SK-N-SH treated with all-trans-retinoic acid at 6 μM for 48 hours (cell line): Measurements from ENCODE around the gene NSG1.
"Not testable (repeated sequence)": the region's sequence is repeated elsewhere in the genome, so short reads cannot be mapped to it uniquely, and the experiment has no call there.

Experiments
- ATAC-seq: fragments of 200-7000 bp; cut with Tn5 transposase; 3 replicates; pipeline ENCODE4 v1.9.1; 2020; ENCODE audit warnings: mild to moderate bottlenecking, moderate library complexity
- ARNTL ChIP-seq: fragments of 450-650 bp; formaldehyde crosslinking; IDR thresholded peaks from 2 replicates; pipeline ENCODE4 v1.5.0; 2020; ENCODE audit warnings: low read depth, mild to moderate bottlenecking, moderate library complexity, borderline replicate concordance
- BACH2 ChIP-seq: fragments of 250-450 bp; sonication (Bioruptor Pico); IDR thresholded peaks from 2 replicates; pipeline ENCODE4 v1.9.0; 2021; ENCODE audit warnings: mild to moderate bottlenecking, borderline replicate concordance
- CREB5 ChIP-seq: fragments of 250-450 bp; sonication (Bioruptor Pico); IDR thresholded peaks from 2 replicates; pipeline ENCODE4 v1.5.1; 2020; ENCODE audit warnings: low read depth, mild to moderate bottlenecking, moderate library complexity
- CSDC2 ChIP-seq: fragments of 250-450 bp; sonication (Bioruptor Pico); IDR thresholded peaks from 2 replicates; pipeline ENCODE4 v1.5.0; 2020; ENCODE audit warnings: mild to moderate bottlenecking, moderate library complexity
- ESRRG ChIP-seq: fragments of 250-450 bp; sonication (Bioruptor Pico); IDR thresholded peaks from 2 replicates; pipeline ENCODE4 v1.6.1; 2021; ENCODE audit warnings: mild to moderate bottlenecking
- GLIS3 ChIP-seq: fragments of 250-450 bp; sonication (Bioruptor Pico); IDR thresholded peaks from 2 replicates; pipeline ENCODE4 v1.5.0; 2020; ENCODE audit warnings: mild to moderate bottlenecking, moderate library complexity
- ISL1 ChIP-seq: fragments of 250-450 bp; sonication (Bioruptor Pico); IDR thresholded peaks from 2 replicates; pipeline ENCODE4 v2.1.2; 2022; ENCODE audit warnings: mild to moderate bottlenecking, moderate library complexity
- OSR1 ChIP-seq: fragments of 250-450 bp; sonication (Bioruptor Pico); IDR thresholded peaks from 2 replicates; pipeline ENCODE4 v1.8.0; 2022; ENCODE audit warnings: moderate library complexity, mild to moderate bottlenecking, inconsistent platforms
- PPARA ChIP-seq: fragments of 250-450 bp; sonication (Bioruptor Pico); IDR thresholded peaks from 2 replicates; pipeline ENCODE4 v1.5.0; 2020; ENCODE audit warnings: mild to moderate bottlenecking, borderline replicate concordance
- RARB ChIP-seq: fragments of 250-450 bp; sonication (Bioruptor Pico); IDR thresholded peaks from 2 replicates; pipeline ENCODE4 v1.8.0; 2021; ENCODE audit warnings: mild to moderate bottlenecking, moderate library complexity
- SNAI2 ChIP-seq: fragments of 250-450 bp; sonication (Bioruptor Pico); IDR thresholded peaks from 2 replicates; pipeline ENCODE4 v1.5.0; 2020; ENCODE audit warnings: mild to moderate bottlenecking, moderate library complexity
- TCF4 ChIP-seq: fragments of 250-450 bp; sonication (Bioruptor Pico); IDR thresholded peaks from 2 replicates; pipeline ENCODE4 v1.8.0; 2021; ENCODE audit warnings: mild to moderate bottlenecking, moderate library complexity, borderline replicate concordance
- TOX ChIP-seq: fragments of 250-450 bp; sonication (Bioruptor Pico); IDR thresholded peaks from 2 replicates; pipeline ENCODE4 v1.8.0; 2021; ENCODE audit warnings: mild to moderate bottlenecking, moderate library complexity, borderline replicate concordance
- ZC3H10 ChIP-seq: fragments of 250-450 bp; sonication (Bioruptor Pico); IDR thresholded peaks from 2 replicates; pipeline ENCODE4 v1.5.1; 2021; ENCODE audit warnings: mild to moderate bottlenecking, moderate library complexity
- ZFP3 ChIP-seq: fragments of 250-450 bp; sonication (Bioruptor Pico); IDR thresholded peaks from 2 replicates; pipeline ENCODE4 v1.5.0; 2020; ENCODE audit warnings: mild to moderate bottlenecking, moderate library complexity
- ZFP30 ChIP-seq: fragments of 450-650 bp; formaldehyde crosslinking; IDR thresholded peaks from 2 replicates; pipeline ENCODE4 v1.5.0; 2022; ENCODE audit warnings: mild to moderate bottlenecking, moderate library complexity
- ZNF565 ChIP-seq: fragments of 450-650 bp; formaldehyde crosslinking; conservative IDR thresholded peaks from 2 replicates; pipeline ENCODE4 v1.5.0; 2020; ENCODE audit warnings: low read depth, mild to moderate bottlenecking, moderate library complexity
- ZNF70 ChIP-seq: fragments of 450-650 bp; formaldehyde crosslinking; IDR thresholded peaks from 2 replicates; pipeline ENCODE4 v1.5.0; 2020; ENCODE audit warnings: mild to moderate bottlenecking, moderate library complexity
- ZNF8 ChIP-seq: fragments of 450-650 bp; formaldehyde crosslinking; IDR thresholded peaks from 2 replicates; pipeline ENCODE4 v1.5.0; 2020; ENCODE audit warnings: mild to moderate bottlenecking, moderate library complexity
- TF ChIP-seq, protein P1 (sequence below): fragments of 250-450 bp; sonication (Bioruptor Pico); IDR thresholded peaks from 2 replicates; pipeline ENCODE4 v1.8.0; 2021; ENCODE audit warnings: low read depth, mild to moderate bottlenecking, moderate library complexity, borderline replicate concordance
- TF ChIP-seq, protein P2 (sequence below): fragments of 250-450 bp; sonication (Bioruptor Pico); IDR thresholded peaks from 2 replicates; pipeline ENCODE4 v1.8.0; 2020; ENCODE audit warnings: mild to moderate bottlenecking, moderate library complexity, borderline replicate concordance
- TF ChIP-seq, protein P3 (sequence below): fragments of 250-450 bp; sonication (Bioruptor Pico); IDR thresholded peaks from 2 replicates; pipeline ENCODE4 v1.5.1; 2021; ENCODE audit warnings: mild to moderate bottlenecking, moderate library complexity

Gene NSG1

DNA sequence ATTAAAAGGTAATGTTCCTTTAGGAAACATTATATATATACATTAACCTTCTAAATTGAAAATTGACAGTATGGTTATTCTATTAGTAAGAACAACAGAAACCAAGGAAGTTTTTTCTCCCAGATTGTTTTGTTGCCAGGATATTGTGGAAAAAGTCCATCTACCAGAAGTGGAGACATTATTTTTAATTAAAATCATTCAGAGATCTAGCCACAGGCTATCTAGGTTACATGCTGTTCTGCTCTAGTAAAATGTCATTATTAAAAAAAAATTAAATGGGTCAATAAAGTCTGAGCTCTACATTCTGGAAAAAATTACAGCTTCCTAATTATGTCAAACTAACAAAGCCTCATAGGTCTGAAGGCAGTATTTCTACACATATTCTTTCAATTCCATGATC is 74.3 kb downstream of the NSG1 start:
- TF ChIP-seq, protein P1, sequence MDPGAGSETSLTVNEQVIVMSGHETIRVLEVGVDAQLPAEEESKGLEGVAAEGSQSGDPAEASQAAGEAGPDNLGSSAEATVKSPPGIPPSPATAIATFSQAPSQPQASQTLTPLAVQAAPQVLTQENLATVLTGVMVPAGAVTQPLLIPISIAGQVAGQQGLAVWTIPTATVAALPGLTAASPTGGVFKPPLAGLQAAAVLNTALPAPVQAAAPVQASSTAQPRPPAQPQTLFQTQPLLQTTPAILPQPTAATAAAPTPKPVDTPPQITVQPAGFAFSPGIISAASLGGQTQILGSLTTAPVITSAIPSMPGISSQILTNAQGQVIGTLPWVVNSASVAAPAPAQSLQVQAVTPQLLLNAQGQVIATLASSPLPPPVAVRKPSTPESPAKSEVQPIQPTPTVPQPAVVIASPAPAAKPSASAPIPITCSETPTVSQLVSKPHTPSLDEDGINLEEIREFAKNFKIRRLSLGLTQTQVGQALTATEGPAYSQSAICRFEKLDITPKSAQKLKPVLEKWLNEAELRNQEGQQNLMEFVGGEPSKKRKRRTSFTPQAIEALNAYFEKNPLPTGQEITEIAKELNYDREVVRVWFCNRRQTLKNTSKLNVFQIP (CRISPR knock-in tag) = no peak
- TF ChIP-seq TOX (CRISPR knock-in tag) = no peak
- TF ChIP-seq ZFP30 (CRISPR knock-in tag) = no peak
- TF ChIP-seq ESRRG (CRISPR knock-in tag) = no peak
- TF ChIP-seq ZNF70 (CRISPR knock-in tag) = no peak
- no peak for TF ChIP-seq ZC3H10 (CRISPR knock-in tag)
- TF ChIP-seq SNAI2 = no peak
- no peak for TF ChIP-seq ISL1 (CRISPR knock-in tag)
- no peak; the same call in 2 of the 3 replicates for ATAC-seq

GRCh38 chr4:4461850-4462249 is 74.9 kb downstream of the NSG1 start:
- TF ChIP-seq SNAI2 = no peak
- TF ChIP-seq GLIS3 (CRISPR knock-in tag) = no peak
- TF ChIP-seq ZNF70 (CRISPR knock-in tag) = no peak
- TF ChIP-seq CREB5 (CRISPR knock-in tag) = no peak
- no peak for TF ChIP-seq OSR1 (CRISPR knock-in tag)
- TF ChIP-seq TCF4 (CRISPR knock-in tag) = no peak
- TF ChIP-seq ARNTL = no peak
- TF ChIP-seq ESRRG (CRISPR knock-in tag) = no peak
- TF ChIP-seq CSDC2 (CRISPR knock-in tag) = no peak
- TF ChIP-seq TOX (CRISPR knock-in tag) = no peak
- TF ChIP-seq BACH2 (CRISPR knock-in tag) = no peak
- ATAC-seq = no peak; the same call in 2 of the 3 replicates

DNA sequence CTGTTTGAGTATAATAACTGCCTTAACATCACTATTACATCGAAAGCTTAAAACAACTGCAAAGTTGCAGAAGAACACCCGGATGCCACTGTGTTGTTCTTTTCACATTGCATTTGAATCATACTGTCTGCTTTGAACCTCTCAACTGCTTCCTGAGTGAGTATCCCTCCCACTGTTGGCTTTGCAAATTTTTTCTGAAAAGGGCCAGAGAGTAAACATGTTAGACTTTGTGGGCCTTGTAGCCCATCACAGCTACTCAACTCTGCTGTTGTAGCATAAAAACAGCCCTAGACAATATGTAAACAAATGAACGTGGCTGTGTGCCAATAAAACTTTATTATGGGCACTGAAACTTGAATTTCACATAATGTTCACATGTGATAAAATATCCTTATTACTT is 76.1 kb downstream of the NSG1 start:
- ATAC-seq = no peak
- TF ChIP-seq BACH2 (CRISPR knock-in tag) (no peak), ZNF8 (no peak), CREB5 (CRISPR knock-in tag) (no peak), OSR1 (CRISPR knock-in tag) (no peak), TOX (CRISPR knock-in tag) (no peak), GLIS3 (CRISPR knock-in tag) (no peak), RARB (CRISPR knock-in tag) (no peak), CSDC2 (CRISPR knock-in tag) (no peak), ZFP30 (CRISPR knock-in tag) (no peak), ISL1 (CRISPR knock-in tag) (no peak), SNAI2 (no peak), PPARA (CRISPR knock-in tag) (no peak), ZNF565 (CRISPR knock-in tag) (no peak), ARNTL (no peak), ESRRG (CRISPR knock-in tag) (no peak), ZFP3 (CRISPR knock-in tag) (no peak), ZNF70 (CRISPR knock-in tag) (no peak), TCF4 (CRISPR knock-in tag) (no peak)
- TF ChIP-seq, protein P2, sequence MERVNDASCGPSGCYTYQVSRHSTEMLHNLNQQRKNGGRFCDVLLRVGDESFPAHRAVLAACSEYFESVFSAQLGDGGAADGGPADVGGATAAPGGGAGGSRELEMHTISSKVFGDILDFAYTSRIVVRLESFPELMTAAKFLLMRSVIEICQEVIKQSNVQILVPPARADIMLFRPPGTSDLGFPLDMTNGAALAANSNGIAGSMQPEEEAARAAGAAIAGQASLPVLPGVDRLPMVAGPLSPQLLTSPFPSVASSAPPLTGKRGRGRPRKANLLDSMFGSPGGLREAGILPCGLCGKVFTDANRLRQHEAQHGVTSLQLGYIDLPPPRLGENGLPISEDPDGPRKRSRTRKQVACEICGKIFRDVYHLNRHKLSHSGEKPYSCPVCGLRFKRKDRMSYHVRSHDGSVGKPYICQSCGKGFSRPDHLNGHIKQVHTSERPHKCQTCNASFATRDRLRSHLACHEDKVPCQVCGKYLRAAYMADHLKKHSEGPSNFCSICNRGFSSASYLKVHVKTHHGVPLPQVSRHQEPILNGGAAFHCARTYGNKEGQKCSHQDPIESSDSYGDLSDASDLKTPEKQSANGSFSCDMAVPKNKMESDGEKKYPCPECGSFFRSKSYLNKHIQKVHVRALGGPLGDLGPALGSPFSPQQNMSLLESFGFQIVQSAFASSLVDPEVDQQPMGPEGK = no peak
- TF ChIP-seq, protein P3, sequence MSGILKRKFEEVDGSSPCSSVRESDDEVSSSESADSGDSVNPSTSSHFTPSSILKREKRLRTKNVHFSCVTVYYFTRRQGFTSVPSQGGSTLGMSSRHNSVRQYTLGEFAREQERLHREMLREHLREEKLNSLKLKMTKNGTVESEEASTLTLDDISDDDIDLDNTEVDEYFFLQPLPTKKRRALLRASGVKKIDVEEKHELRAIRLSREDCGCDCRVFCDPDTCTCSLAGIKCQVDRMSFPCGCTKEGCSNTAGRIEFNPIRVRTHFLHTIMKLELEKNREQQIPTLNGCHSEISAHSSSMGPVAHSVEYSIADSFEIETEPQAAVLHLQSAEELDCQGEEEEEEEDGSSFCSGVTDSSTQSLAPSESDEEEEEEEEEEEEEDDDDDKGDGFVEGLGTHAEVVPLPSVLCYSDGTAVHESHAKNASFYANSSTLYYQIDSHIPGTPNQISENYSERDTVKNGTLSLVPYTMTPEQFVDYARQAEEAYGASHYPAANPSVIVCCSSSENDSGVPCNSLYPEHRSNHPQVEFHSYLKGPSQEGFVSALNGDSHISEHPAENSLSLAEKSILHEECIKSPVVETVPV (CRISPR knock-in tag) = no peak

GRCh38 chr4:4465238-4465637 is 78.3 kb downstream of the NSG1 start:
- not testable (repeated sequence) for ATAC-seq
